ENCODE measurements around the gene KAT8.

- TF ChIP-seq POLR2A (IDR thresholded peaks at IDR 0.05), result peak; percentile 93 to 94
- TF ChIP-seq, protein P1, sequence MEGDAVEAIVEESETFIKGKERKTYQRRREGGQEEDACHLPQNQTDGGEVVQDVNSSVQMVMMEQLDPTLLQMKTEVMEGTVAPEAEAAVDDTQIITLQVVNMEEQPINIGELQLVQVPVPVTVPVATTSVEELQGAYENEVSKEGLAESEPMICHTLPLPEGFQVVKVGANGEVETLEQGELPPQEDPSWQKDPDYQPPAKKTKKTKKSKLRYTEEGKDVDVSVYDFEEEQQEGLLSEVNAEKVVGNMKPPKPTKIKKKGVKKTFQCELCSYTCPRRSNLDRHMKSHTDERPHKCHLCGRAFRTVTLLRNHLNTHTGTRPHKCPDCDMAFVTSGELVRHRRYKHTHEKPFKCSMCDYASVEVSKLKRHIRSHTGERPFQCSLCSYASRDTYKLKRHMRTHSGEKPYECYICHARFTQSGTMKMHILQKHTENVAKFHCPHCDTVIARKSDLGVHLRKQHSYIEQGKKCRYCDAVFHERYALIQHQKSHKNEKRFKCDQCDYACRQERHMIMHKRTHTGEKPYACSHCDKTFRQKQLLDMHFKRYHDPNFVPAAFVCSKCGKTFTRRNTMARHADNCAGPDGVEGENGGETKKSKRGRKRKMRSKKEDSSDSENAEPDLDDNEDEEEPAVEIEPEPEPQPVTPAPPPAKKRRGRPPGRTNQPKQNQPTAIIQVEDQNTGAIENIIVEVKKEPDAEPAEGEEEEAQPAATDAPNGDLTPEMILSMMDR (IDR thresholded peaks at IDR 0.05), result no peak
Measured at GRCh38 chr16:31117384-31118222, at the start of gene KAT8.
